Activated T-helper 1 cell treated with anti-CD3 and anti-CD28 coated beads, Interleukin-12 subunit alpha, Interleukin-12 subunit beta, Interleukin-2, Interleukin-4 antibody, amounts not matched to agents 30 ng/mL and 10 ng/mL and 1 ng/mL, durations not matched to agents 14 hours and 24 hours and 36 hours (primary cell): ENCODE results near the gene DNM3. TPM values are rescaled to one million over a fixed set of nuclear protein-coding genes. Genes with fewer than 3 reads are reported as not detected.
"Not testable (repeated sequence)": the region's sequence is repeated elsewhere in the genome, so short reads cannot be mapped to it uniquely, and the experiment has no call there.

Experiments
- DNase-seq: peaks from one replicate; pipeline ENCODE4 v3.0.0; 2021; ENCODE audit warnings: low spot score
- H3K27ac Mint-ChIP-seq: one replicate; pipeline ENCODE4 v1.8.0; 2021; ENCODE audit warnings: mild to moderate bottlenecking, mixed read lengths
- H3K27me3 Mint-ChIP-seq: one replicate; pipeline ENCODE4 v1.8.0; 2022; ENCODE audit warnings: mild to moderate bottlenecking, moderate library complexity, mixed read lengths; ENCODE audit not compliant: insufficient read depth
- H3K36me3 Mint-ChIP-seq: one replicate; pipeline ENCODE4 v1.8.0; 2021; ENCODE audit warnings: low read depth, mixed read lengths
- H3K4me1 Mint-ChIP-seq: one replicate; pipeline ENCODE4 v1.8.0; 2021; ENCODE audit warnings: low read depth, mixed read lengths
- H3K4me3 Mint-ChIP-seq: one replicate; pipeline ENCODE4 v1.8.0; 2021; ENCODE audit warnings: mild to moderate bottlenecking, moderate library complexity, mixed read lengths
- H3K9me3 Mint-ChIP-seq: one replicate; pipeline ENCODE4 v1.8.0; 2021; ENCODE audit warnings: mixed read lengths
- intact Hi-C: fragments of 100-400 bp; cut with micrococcal nuclease; formaldehyde crosslinking; loops from one replicate; pipeline ENCODE4 v1.15.1; 2024
- total RNA-seq: library from RNA; stranded (reverse); gene quantifications from 2 replicates; pipeline ENCODE4 v1.2.3, GENCODE V29; 2022

The DNM3 gene
- total RNA-seq, 1 donor from 2014 or later = 0.62 TPM

- Mint-ChIP-seq H3K36me3 (no peaks in the 10 kb centered on the region), H3K27ac (no peak overlapping the region), H3K4me3 (no peak overlapping the region), H3K9me3 (no peaks in the 10 kb centered on the region), H3K4me1 (no peaks in the 10 kb centered on the region), H3K27me3 (no peaks in the 10 kb centered on the region)
- no peak for DNase-seq
- intact Hi-C loops = loop anchor here (1.0 to 10.0 kb wide), 4 partner anchors 396 to 722 kb away; partner anchors contain the start of gene PIGC
Measured at GRCh38 chr1:172002725-172003345, 161.5 kb downstream of the DNM3 start.

DNA sequence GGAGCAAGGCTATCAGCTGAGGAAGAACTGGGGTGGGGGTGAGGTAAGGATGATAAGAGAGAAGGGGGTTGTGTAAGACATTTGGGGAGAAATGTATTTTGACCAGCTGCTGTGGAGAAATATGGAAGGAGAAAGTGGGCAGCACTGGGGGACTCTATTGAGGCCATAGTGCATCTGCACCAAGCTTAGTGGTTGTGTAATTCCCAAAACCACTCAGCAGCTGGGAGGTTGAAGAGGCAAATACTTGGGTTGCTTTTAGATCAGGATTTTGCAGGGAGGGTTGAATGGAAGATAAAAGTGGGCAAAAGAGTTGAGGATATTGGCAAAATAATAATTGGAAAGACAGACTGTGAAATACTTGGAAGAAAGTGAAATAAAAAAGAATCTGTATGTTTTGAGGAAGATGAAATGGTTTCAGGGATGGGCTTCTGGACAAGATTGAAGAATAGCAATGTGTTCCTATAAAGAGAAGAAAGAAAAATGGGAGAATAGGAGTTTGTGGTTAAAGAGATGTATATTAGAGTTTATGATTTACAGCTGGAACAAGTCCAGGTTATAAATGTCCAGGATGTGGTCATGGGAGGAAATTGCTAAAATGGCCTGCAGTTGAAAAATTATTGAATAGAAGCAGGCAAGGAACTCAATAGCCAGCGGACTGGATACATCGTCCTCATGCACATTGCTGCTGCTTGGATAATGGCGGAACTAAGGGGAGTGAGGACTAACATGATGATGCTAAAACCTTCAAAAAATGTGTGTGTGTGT lies 162.7 kb downstream of the DNM3 start:
- intact Hi-C loops = loop anchor here (10.0 kb wide), 1 partner anchor 721 kb away; no protein-coding TSS in a partner anchor
- no peak overlapping the region for H3K4me3 Mint-ChIP-seq

GRCh38 chr1:172004671-172005070 lies 163.4 kb downstream of the DNM3 start:
- intact Hi-C loops = loop anchor here (10.0 kb wide), 1 partner anchor 720 kb away; no protein-coding TSS in a partner anchor
- no peak overlapping the region for H3K27ac Mint-ChIP-seq
- no peaks in the 10 kb centered on the region for H3K9me3 Mint-ChIP-seq
- H3K4me3 Mint-ChIP-seq = no peak overlapping the region
- no peaks in the 10 kb centered on the region for H3K27me3 Mint-ChIP-seq
- H3K36me3 Mint-ChIP-seq = no peaks in the 10 kb centered on the region
- no peaks in the 10 kb centered on the region for H3K4me1 Mint-ChIP-seq
- no peak for DNase-seq

More for the DNA sequence above, 162.7 kb downstream of the DNM3 start:
- H3K9me3 Mint-ChIP-seq = no peaks in the 10 kb centered on the region
- H3K4me1 Mint-ChIP-seq = no peaks in the 10 kb centered on the region
- no peak for DNase-seq
- no peaks in the 10 kb centered on the region for H3K27me3 Mint-ChIP-seq
- H3K27ac Mint-ChIP-seq = no peak overlapping the region
- no peaks in the 10 kb centered on the region for H3K36me3 Mint-ChIP-seq

DNA sequence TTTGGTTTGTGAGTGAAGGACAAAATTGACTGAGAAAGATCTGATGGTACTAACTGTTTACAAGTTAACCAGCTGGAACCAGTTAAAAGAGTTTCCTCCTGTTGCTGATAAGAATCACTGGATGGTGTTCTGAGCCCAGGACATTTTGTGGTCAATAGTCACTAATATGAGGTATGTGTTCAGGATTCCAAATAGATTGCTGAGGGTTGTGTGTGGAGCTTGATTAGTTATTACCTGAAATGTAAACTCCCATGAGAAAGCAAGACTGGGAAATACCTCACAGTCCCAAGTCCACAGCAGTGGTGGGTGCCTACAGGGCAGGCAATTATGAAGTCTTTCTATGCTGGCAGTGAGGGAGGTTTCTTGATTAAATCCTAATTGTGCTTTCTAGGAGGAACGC lies 164.6 kb downstream of the DNM3 start:
- no peak for DNase-seq
- Mint-ChIP-seq H3K4me3 (no peak overlapping the region), H3K27ac (no peak overlapping the region), H3K4me1 (no peaks in the 10 kb centered on the region), H3K36me3 (no peaks in the 10 kb centered on the region), H3K27me3 (peaks cover 2% of the 10 kb centered on the region), H3K9me3 (peaks cover 9% of the 10 kb centered on the region)
- intact Hi-C loops = loop anchor here (10.0 kb wide), 1 partner anchor 719 kb away; no protein-coding TSS in a partner anchor

DNA sequence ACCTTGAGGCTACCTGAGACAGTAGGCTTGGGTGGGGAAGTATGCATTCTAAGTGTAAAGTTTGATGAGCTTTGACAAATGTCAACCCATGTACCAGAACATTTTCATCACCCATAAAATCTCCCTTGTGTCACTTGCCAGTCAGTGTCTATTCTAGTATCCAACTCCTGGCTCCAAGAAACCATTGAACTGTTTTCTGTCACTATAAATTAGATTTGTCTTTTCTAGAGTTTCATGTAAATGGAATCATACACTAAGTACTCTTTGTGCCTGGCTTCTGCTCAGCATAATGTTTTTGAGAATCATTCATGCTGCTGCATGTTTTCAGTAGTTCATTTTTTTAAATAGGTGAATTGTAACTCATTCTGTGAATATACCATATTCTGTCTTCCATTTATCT lies 165.4 kb downstream of the DNM3 start:
- Mint-ChIP-seq H3K27ac (no peak overlapping the region), H3K4me1 (no peaks in the 10 kb centered on the region), H3K4me3 (no peak overlapping the region), H3K36me3 (no peaks in the 10 kb centered on the region), H3K27me3 (peaks cover 2% of the 10 kb centered on the region), H3K9me3 (peaks cover 9% of the 10 kb centered on the region)
- intact Hi-C loops = loop anchor here (10.0 kb wide), 1 partner anchor 718 kb away; no protein-coding TSS in a partner anchor
- DNase-seq = no peak

- no peak for DNase-seq
- intact Hi-C loops = no loop called here
- Mint-ChIP-seq H3K9me3 (no peaks in the 10 kb centered on the region), H3K36me3 (no peaks in the 10 kb centered on the region), H3K4me1 (no peaks in the 10 kb centered on the region), H3K4me3 (no peak overlapping the region), H3K27ac (no peak overlapping the region), H3K27me3 (peaks cover 19% of the 10 kb centered on the region)
Measured at GRCh38 chr1:172018727-172019311, 177.5 kb downstream of the DNM3 start.

GRCh38 chr1:172019976-172020375 lies 178.7 kb downstream of the DNM3 start:
- Mint-ChIP-seq H3K27me3 (peaks cover 14% of the 10 kb centered on the region), H3K4me1 (no peaks in the 10 kb centered on the region), H3K4me3 (no peak overlapping the region), H3K9me3 (no peaks in the 10 kb centered on the region), H3K36me3 (no peaks in the 10 kb centered on the region), H3K27ac (no peak overlapping the region)
- DNase-seq = no peak
- intact Hi-C loops = no loop called here

- intact Hi-C loops = no loop called here
- H3K27me3 Mint-ChIP-seq = peaks cover 4% of the 10 kb centered on the region
- no peak overlapping the region for H3K27ac Mint-ChIP-seq
- no peaks in the 10 kb centered on the region for H3K36me3 Mint-ChIP-seq
- H3K4me3 Mint-ChIP-seq = no peak overlapping the region
- no peak for DNase-seq
- no peaks in the 10 kb centered on the region for H3K4me1 Mint-ChIP-seq
- H3K9me3 Mint-ChIP-seq = no peaks in the 10 kb centered on the region
Measured at GRCh38 chr1:172024516-172024915, 183.2 kb downstream of the DNM3 start.

- not testable (repeated sequence) for H3K27me3 Mint-ChIP-seq, DNase-seq
Measured at GRCh38 chr1:172024944-172025738, 183.8 kb downstream of the DNM3 start.

GRCh38 chr1:172040466-172040865 lies 199.2 kb downstream of the DNM3 start:
- H3K4me1 Mint-ChIP-seq = peaks cover 6% of the 10 kb centered on the region
- H3K27me3 Mint-ChIP-seq = peaks cover 3% of the 10 kb centered on the region
- intact Hi-C loops = no loop called here
- peaks cover 6% of the 10 kb centered on the region for H3K9me3 Mint-ChIP-seq
- no peak overlapping the region for H3K27ac Mint-ChIP-seq
- DNase-seq = no peak
- H3K4me3 Mint-ChIP-seq = no peak overlapping the region
- no peaks in the 10 kb centered on the region for H3K36me3 Mint-ChIP-seq

More at GRCh38 chr1:172024944-172025738, 183.8 kb downstream of the DNM3 start:
- H3K27ac Mint-ChIP-seq, H3K4me3 Mint-ChIP-seq, H3K9me3 Mint-ChIP-seq, H3K4me1 Mint-ChIP-seq, H3K36me3 Mint-ChIP-seq, intact Hi-C loops: not testable (repeated sequence)

- peaks cover 6% of the 10 kb centered on the region for H3K9me3 Mint-ChIP-seq
- intact Hi-C loops = no loop called here
- no peak overlapping the region for H3K4me3 Mint-ChIP-seq
- no peak overlapping the region for H3K27ac Mint-ChIP-seq
- no peak for DNase-seq
- H3K4me1 Mint-ChIP-seq = peaks cover 6% of the 10 kb centered on the region
- peaks cover 3% of the 10 kb centered on the region for H3K27me3 Mint-ChIP-seq
- H3K36me3 Mint-ChIP-seq = no peaks in the 10 kb centered on the region
Measured at GRCh38 chr1:172041102-172041501, 199.8 kb downstream of the DNM3 start.

DNA sequence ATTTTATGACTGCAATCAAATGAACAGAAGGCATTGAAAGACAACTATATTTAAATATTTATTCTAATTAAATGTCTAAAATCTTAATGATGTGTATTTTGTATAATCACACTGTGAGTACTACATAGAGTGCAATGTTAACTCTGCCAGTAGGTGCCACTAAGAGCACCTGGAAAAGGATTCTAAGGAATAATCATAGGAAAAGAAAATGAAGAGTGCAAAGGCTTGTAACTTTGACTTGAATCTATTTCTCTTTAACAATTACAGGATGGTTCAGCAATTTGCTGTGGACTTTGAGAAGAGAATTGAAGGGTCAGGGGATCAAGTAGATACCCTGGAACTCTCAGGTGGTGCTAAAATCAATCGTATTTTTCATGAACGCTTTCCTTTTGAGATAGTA lies 200.4 kb downstream of the DNM3 start:
- peaks cover 6% of the 10 kb centered on the region for H3K9me3 Mint-ChIP-seq
- H3K4me3 Mint-ChIP-seq = no peak overlapping the region
- intact Hi-C loops = no loop called here

More for the DNA sequence above, 200.4 kb downstream of the DNM3 start:
- H3K4me1 Mint-ChIP-seq = peaks cover 6% of the 10 kb centered on the region
- no peaks in the 10 kb centered on the region for H3K36me3 Mint-ChIP-seq
- no peak for DNase-seq
- peaks cover 3% of the 10 kb centered on the region for H3K27me3 Mint-ChIP-seq
- no peak overlapping the region for H3K27ac Mint-ChIP-seq
